Measurements from ENCODE around the gene LMF1.
A peak's percentile ranks its signal among the peaks of the same experiment; 100 is the strongest.

LMF1 gene

GRCh38 chr16:970766-971581, at the start of gene LMF1:
LMF1 (minus strand) TSS chr16:970984; CDS start chr16:970980, 4 bp downstream.
- DNase-seq (ENCODE audit: low read depth) = peak; percentile 80
- TF ChIP-seq CTCF (conservative IDR thresholded peaks at IDR 0.05; ENCODE audit: control insufficient read depth, insufficient read depth, low read depth, low read length) = no peak
- H3K4me3 ChIP-seq (ENCODE audit: control insufficient read depth, low read depth, low read length) = peak within 1 kb of the TSS; percentile 60

- no peak for TF ChIP-seq CTCF (conservative IDR thresholded peaks at IDR 0.05; ENCODE audit: control insufficient read depth, insufficient read depth, low read depth, low read length)
- DNase-seq (ENCODE audit: low read depth) = no peak
- H3K4me3 ChIP-seq (ENCODE audit: control insufficient read depth, low read depth, low read length) = no peak overlapping the region
Measured at GRCh38 chr16:1020091-1020399, 49.3 kb upstream of the LMF1 start.

- H3K4me3 ChIP-seq (ENCODE audit: control insufficient read depth, low read depth, low read length) = no peak overlapping the region
- DNase-seq (ENCODE audit: low read depth) = peak; percentile 3
- no peak for TF ChIP-seq CTCF (conservative IDR thresholded peaks at IDR 0.05; ENCODE audit: control insufficient read depth, insufficient read depth, low read depth, low read length)
Measured at GRCh38 chr16:1019231-1020090, 48.7 kb upstream of the LMF1 start.

- TF ChIP-seq CTCF (conservative IDR thresholded peaks at IDR 0.05; ENCODE audit: control insufficient read depth, insufficient read depth, low read depth, low read length) = no peak
- no peak for DNase-seq (ENCODE audit: low read depth)
- no peak overlapping the region for H3K4me3 ChIP-seq (ENCODE audit: control insufficient read depth, low read depth, low read length)
Measured at GRCh38 chr16:1018447-1019198, 47.8 kb upstream of the LMF1 start.

- no peak for TF ChIP-seq CTCF (conservative IDR thresholded peaks at IDR 0.05; ENCODE audit: control insufficient read depth, insufficient read depth, low read depth, low read length)
- no peak overlapping the region for H3K4me3 ChIP-seq (ENCODE audit: control insufficient read depth, low read depth, low read length)
- DNase-seq (ENCODE audit: low read depth) = no peak
Measured at GRCh38 chr16:1014771-1015495, 44.1 kb upstream of the LMF1 start.

GRCh38 chr16:1014221-1014620, 43.4 kb upstream of the LMF1 start:
- no peak for DNase-seq (ENCODE audit: low read depth)
- H3K4me3 ChIP-seq (ENCODE audit: control insufficient read depth, low read depth, low read length) = no peak overlapping the region
- TF ChIP-seq CTCF (conservative IDR thresholded peaks at IDR 0.05; ENCODE audit: control insufficient read depth, insufficient read depth, low read depth, low read length) = no peak

Data from fibroblast of mammary gland (primary cell).